Measurements from ENCODE around the gene SP6. TPM values are rescaled to one million over a fixed set of nuclear protein-coding genes. Genes with fewer than 3 reads are reported as not detected.

Gene SP6
- total RNA-seq, 1 experiment from 2014 or later: 0.02 TPM

- DNase-seq (ENCODE audit: extremely low read depth, low read depth): no peak
These were observed 35.7 kb downstream of the SP6 start for GRCh38 chr17:47815106-47815918.

DNA sequence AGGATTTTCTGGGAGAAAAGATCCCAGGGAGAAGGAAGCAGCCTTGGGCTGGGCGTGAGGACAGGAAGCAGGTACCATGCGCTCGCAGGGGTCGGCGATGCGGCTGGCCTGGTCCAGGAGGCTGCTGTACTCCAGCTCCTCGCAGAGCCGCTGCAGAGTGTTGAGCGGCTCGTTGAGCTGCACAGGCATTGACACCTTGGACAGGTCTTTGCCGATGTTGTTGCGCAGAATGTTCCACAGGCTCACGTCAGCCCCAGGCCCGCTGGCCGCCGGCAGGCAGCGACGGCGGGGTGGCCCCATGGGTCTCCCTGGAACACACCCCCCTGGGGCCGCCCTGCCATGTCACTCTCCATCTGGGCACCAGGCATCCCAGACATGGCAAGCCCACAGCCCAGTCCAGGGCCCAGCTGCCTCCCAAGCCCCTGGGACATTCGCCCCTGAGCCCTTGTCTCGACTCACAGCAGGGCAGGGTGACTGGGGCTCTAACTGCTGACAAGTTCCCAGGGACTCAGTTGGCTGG lies 37.4 kb downstream of the SP6 start:
- DNase-seq (ENCODE audit: extremely low read depth, low read depth): no peak

DNA sequence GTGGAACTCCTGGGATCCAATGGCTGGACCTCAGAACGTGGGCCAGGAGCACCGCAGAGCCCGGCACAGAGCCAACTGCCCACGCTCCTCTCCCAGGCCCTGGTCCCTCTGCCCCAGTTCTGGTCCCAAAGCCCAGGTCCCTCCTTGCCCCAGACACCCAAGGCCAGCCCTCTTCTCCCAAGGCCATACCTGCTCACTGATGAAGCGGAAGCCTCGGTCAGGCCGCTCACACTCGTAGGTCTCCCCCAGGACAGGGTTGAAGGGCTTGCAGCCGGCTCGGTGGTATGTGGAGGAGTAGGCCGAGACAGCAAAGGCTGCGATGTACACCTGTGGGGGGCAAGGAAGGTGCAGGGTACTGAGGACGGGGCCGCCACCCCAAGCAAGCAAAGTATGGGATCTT lies 37.9 kb downstream of the SP6 start:
- DNase-seq (ENCODE audit: extremely low read depth, low read depth): no peak

DNA sequence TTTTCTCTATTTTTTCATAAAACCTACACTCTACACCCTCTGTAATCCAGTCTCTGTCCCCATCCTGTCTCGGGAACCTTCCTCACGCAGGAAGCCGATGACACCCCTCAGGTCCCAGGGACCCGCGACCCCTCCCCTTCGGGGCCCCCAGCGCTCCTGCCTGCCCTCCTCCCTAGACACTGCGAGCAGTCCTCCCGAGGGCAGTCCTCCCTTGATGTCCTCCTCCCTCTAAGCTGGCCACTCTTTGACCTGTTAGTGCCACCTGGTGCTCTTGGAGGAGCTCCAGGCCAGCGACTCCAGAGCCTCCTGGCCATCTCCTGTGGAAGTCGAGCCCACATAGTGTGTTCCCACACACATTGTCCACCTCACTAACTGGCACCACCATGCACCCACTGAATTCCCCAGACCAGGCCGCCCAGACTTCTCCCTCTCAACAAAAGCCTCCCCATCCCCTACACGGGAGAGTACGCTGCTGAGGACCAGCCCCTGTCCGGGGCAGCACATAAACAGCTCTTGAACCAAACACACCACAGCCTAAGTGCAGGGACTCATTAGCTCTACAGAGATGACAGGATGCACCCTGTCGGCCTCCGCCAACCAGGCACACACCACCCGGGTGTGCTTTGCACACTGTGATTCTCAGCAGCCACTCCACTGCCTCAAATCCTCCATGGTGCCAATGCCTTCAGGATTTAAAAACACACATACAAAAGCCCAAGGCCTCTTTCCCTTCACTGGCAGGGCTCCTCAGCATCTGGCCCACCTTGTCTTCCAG lies 38.6 kb downstream of the SP6 start:
- no peak for DNase-seq (ENCODE audit: extremely low read depth, low read depth)

GRCh38 chr17:47811709-47812108 lies 39.3 kb downstream of the SP6 start:
- DNase-seq (ENCODE audit: extremely low read depth, low read depth): no peak

GRCh38 chr17:47810901-47811635 lies 39.9 kb downstream of the SP6 start:
- DNase-seq (ENCODE audit: extremely low read depth, low read depth): no peak

DNA sequence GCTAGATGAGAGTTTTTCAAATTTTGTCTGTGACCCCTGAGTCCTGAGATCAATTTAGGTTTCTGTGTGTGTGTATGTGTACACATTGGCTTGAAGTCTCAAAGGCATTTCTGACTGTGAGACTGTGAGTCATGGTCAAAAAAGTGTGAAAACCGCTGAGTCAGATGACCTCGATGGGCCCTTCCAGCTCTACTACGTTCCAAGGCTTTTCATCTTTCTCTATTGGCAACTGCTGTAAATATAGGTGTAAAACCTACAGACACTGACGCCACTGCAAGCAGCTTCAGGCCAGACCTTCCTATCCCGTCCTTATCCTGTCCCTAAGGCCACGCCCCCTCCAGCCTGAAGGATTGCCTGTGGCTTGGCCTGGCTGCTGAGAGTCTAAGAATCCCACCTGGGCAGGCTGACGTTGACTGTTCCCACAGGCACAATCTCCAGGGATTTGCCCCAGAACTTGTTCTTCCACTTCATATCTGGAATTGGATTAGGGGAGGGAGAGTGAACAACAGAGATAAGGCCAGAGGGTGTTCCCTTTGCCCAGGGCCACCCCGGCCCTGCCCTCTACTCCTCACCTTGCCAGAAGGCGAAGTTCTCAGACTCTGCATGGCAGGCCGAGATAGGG lies 40.7 kb downstream of the SP6 start:
- DNase-seq (ENCODE audit: extremely low read depth, low read depth): peak; percentile 81

DNA sequence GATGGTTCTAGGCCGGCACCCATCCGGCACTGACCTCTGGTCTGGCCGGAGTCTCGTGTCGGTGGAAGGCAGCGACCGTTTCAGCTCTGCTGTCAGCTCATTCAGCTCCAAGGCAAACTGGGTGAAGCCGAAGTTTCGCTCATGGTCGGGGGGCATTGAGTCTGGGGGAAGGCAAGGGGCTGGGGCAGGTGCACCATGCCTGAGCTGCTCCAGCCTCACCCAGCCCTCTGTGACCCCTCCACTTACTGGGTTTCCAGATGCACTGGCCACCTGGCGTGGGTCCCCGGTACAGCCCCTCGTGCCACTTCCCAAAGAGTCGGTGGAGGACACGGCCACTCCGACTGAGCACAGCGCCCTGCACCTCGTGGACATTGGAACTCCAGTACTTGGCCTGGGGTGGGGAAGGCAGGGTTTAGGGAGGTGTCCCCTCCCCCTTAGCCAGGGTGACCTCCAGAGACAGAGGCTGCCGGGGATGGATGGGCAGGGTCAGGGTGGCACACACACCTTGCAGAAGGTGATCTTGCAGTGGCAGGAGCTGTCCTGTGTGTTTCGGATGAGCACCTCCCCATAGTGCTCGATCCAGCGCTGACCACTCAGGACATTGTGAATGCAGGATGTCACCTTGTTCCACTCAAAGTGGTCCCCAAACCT lies 42.0 kb downstream of the SP6 start:
- no peak for DNase-seq (ENCODE audit: extremely low read depth, low read depth)

DNA sequence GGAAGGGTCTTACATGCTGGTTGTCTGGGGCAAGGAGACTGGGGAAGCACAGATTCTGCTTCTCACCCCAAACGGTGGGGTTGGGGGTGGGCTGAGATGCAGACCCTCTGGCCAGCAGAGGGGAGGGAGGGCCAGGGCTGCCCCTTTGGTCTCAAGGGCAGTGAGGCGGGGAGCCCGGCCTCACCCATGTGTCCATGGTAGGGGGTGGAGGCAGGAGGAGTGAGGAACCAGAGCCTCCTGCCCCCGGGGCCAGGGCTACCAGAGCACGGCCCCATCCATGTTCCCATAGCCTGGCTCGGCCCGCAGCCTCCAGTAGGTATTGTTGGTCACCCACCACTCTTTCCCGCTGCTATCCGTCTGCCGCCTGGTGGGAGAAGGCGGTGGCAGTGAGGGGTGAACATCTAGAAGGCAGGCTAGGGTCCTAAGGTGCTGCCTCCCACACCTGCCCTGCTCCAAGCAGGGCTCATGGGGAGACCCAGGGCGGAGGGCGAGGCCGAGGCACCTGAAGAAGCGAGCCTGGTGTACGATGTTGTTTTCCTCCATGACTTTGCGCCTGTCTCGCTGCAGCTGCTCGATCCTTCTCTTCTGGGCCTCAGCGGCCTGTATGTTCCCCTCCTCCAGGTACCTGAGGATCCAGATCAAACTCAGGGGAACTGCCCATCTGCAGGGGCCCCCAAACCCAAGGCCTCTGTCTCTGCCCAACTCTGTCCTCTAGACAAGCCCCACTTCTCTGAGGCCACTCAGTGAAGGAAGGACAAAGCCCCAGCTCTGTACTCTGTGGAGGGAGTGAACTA lies 42.7 kb downstream of the SP6 start:
- no peak for DNase-seq (ENCODE audit: extremely low read depth, low read depth)

- DNase-seq (ENCODE audit: extremely low read depth, low read depth): no peak
These were observed 43.5 kb downstream of the SP6 start for GRCh38 chr17:47807421-47807820.

GRCh38 chr17:47806913-47807255 lies 44.1 kb downstream of the SP6 start:
- no peak for DNase-seq (ENCODE audit: extremely low read depth, low read depth)

DNA sequence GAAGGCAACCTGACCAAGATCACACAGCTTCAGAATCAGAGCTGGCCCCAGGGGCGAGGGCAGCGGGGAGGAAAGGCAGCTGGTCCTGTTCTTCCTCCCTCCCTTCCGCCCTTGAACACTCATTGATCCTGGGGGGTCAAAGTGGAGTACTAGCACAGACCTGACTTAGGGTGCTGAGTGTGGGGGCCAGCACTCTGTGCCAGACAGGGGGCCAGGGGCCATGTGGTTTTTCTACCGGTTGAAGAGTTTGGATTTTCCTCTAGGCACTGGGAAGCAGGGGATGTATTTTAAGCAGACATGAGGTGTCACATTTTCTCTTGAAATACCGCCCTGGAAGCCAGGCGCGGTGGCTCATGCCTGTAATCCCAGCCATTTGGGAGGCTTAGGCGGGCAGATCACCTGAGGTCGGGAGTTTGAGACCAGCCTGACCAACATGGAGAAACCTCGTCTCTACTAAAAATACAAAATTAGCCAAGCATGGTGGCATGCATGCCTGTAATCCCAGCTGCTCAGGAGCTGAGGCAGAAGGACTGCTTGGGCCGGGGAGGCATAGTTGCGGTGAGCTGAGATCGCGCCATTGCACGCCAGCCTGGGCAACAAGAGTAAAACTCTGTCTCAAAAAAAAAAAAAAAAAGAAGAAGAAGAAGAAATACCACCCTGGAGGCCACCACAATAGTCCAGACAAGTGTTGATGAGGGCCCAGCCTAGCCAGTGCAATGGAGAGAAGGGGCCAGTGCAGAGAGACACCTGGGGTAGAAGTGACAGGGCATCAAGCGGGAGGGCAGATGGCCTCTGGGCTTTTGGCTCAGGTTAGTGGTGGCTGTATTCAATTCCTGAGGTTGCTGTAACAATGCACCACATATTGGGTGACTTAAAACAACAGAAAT lies 44.7 kb downstream of the SP6 start:
- no peak for DNase-seq (ENCODE audit: extremely low read depth, low read depth)

DNA sequence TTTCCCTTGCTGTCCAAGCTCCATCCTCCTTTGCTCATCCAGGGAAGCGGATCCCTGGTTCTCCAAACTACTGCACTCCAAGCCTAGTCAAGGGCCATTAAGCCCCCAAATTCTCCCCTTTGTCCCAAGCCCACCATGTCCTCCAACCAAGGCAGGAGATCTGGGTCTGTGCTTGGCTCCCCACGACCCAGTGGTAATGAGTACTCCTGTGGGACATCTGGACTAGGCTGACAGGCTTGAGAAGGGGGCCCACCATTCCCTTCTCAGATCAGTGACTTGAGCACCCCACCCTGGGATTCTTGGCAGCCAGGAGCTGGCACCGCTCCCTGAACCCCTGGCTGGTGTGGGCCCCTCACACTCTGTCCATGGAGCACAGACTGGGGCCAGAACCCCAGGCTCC lies 46.5 kb downstream of the SP6 start:
- no peak for DNase-seq (ENCODE audit: extremely low read depth, low read depth)

GRCh38 chr17:47803751-47804150 lies 47.2 kb downstream of the SP6 start:
- DNase-seq (ENCODE audit: extremely low read depth, low read depth): no peak

- DNase-seq (ENCODE audit: extremely low read depth, low read depth): no peak
These were observed 47.8 kb downstream of the SP6 start for GRCh38 chr17:47803201-47803600.

DNA sequence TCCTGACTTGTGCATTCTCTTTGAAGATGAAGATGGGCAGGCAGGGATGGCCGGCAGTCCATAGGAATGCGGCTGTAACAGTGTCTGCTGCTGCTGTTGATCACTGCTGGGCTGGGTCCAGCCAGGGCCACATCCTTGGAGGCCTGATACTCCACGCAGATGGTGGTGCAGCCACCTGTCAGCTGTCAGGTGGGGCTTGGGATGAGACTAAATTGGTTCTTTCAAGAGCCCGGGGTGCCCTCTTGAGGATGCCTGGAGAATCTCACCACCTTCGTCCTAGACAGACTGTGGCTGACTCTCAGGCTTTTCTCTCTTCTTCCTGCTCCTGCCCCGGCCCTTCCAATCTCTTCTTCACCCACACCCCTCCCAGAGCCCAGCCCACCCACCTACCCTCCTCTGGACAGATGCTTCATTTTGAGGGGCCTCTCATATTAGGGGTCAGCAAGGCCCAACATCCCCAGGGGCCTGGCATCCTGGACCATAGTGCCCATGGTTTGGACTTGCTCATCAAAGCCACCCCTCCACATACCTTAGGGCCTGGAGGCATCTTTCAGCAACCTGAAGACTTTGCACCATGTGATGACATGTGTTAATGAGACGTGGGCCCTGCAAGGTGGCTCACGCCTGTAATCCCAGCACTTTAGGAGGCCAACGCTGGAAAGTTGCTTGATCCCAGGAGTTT lies 48.5 kb downstream of the SP6 start:
- DNase-seq (ENCODE audit: extremely low read depth, low read depth): peak; percentile 41

- DNase-seq (ENCODE audit: extremely low read depth, low read depth): no peak
These were observed 49.1 kb downstream of the SP6 start for GRCh38 chr17:47801906-47802305.

DNA sequence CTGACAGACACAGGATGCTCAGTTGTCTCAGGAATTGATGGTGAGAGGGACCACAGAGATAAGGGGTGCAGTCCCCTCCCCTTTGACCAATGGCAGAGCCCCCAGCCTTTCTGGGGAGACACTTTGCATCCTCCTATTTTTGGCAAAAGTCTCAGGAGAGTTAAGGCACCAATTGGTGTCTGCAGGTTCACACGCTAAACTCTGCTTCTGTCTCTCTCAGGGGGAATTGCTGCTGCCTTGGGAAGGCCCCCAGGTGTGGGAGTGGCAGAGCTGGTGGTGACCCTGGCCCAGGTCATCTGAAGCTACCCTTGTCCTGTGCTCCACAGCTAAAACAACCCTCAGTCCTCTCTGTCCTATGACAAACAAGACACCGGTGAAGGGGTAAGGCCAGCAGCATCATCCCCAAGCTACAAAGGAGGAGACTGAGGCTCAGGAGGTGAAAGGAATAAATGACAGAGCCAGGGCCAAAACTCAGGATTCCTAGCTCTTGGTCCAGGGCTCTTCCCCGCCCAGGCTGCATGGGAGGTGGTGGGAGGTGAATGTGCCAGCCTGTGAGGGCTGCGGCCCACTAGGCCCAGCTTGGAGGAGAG lies 49.7 kb downstream of the SP6 start:
- DNase-seq (ENCODE audit: extremely low read depth, low read depth): no peak

Measured in NCI-H460 (cell line).